HepG2 (cell line): ENCODE data around the gene SMAD6. TPM values are rescaled to one million over a fixed set of nuclear protein-coding genes. Genes with fewer than 3 reads are reported as not detected.

Experiments used
- ATAC-seq: fragments of 200-7000 bp; cut with Tn5 transposase; 3 replicates; pipeline ENCODE4 v1.9.1; 2020; ENCODE audit warnings: mild to moderate bottlenecking, moderate library complexity
- BruUV-seq: library from RNA; stranded (reverse); fragments of 400-500 nt; replicated peaks from 2 replicates; lab custom pipeline; 2021; lab: Mats Ljungman, UMichigan
- CTCF ChIA-PET: fragments of 300-600 bp; formaldehyde crosslinking; extraction: SDS; loops from one replicate; lab custom pipeline; 2021; ENCODE audit warnings: low total read pairs, inconsistent platforms, low intra/inter-chr PET ratio; lab: Yijun Ruan, JAX
- POLR2A ChIA-PET: fragments of 350-600 bp; sonication (Branson Sonifier 250); formaldehyde crosslinking; loops from one replicate; lab custom pipeline; 2020; ENCODE audit warnings: antibody characterized with exemption, inconsistent platforms; lab: Yijun Ruan, JAX
- DNase-seq: peaks from one replicate; pipeline ENCODE4 v3.0.0-alpha.2; 2015; ENCODE audit warnings: low spot score
- FAIRE-seq: peaks from 3 replicates; lab custom pipeline; 2011; peaks lifted over from hg19 to GRCh38; lab: Jason Lieb, UNC
- H2AFZ ChIP-seq: one replicate; pipeline ENCODE4 v1.6.1; 2011; ENCODE audit warnings: low read length, inconsistent platforms
- H3K27ac ChIP-seq: fragments of 300-600 bp; 3 replicates; pipeline ENCODE4 v1.8.0; 2011; ENCODE audit warnings: mixed run types, mild to moderate bottlenecking, mixed read lengths, low read length, inconsistent platforms; ENCODE audit not compliant: insufficient read depth; ENCODE audit errors: extremely low read length
- H3K27me3 ChIP-seq, 2 experiments: fragments of 200-600 bp in 1 of 2; 2 replicates in 1 of 2; 3 replicates in 1 of 2; pipeline versions ENCODE4 v1.6.0 to v1.8.0; 2011; ENCODE audit warnings: low read length in 2 of 2, mild to moderate bottlenecking in 2 of 2, moderate library complexity in 2 of 2, inconsistent platforms in 1 of 2; ENCODE audit not compliant: insufficient read depth in 2 of 2, control insufficient read depth in 1 of 2
- H3K36me3 ChIP-seq, 2 experiments: fragments of 200-600 bp in 1 of 2; replicated peaks in 1 of 2; 2 replicates in 1 of 2; 3 replicates in 1 of 2; pipeline versions ENCODE4 v1.5.1 to v1.8.0; 2011; ENCODE audit warnings: low read length in 2 of 2, inconsistent platforms in 1 of 2; ENCODE audit not compliant: insufficient read depth in 2 of 2, control insufficient read depth in 1 of 2
- H3K4me1 ChIP-seq: 2 replicates; pipeline ENCODE4 v1.5.1; 2012; ENCODE audit warnings: low read length, inconsistent platforms; ENCODE audit not compliant: insufficient read depth
- H3K4me2 ChIP-seq: 2 replicates; pipeline ENCODE4 v1.6.0; 2011; ENCODE audit warnings: low read depth, low read length, inconsistent platforms
- H3K4me3 ChIP-seq, 3 experiments: fragments of 200-600 bp in 1 of 3; sonication (generic), shearing (Covaris generic) in 1 of 3; replicated peaks in 1 of 3; 2 replicates each; pipeline ENCODE4 v1.5.1; 2011 to 2016; ENCODE audit warnings: low read length in 3 of 3, inconsistent platforms in 2 of 3, low read depth in 2 of 3, mild to moderate bottlenecking in 2 of 3, control low read depth in 1 of 3, mixed read lengths in 1 of 3; ENCODE audit not compliant: insufficient read depth in 1 of 3
- H3K79me2 ChIP-seq: one replicate; pipeline ENCODE4 v1.6.1; 2011; ENCODE audit warnings: low read length, inconsistent platforms; ENCODE audit not compliant: insufficient read depth
- H3K9ac ChIP-seq: 2 replicates; pipeline ENCODE4 v1.6.0; 2011; ENCODE audit warnings: mild to moderate bottlenecking, low read depth, low read length, inconsistent platforms; ENCODE audit not compliant: insufficient read depth
- H3K9me3 ChIP-seq: 2 replicates; pipeline ENCODE4 v1.5.1; 2012; ENCODE audit warnings: mild to moderate bottlenecking, low read length
- H4K20me1 ChIP-seq: 2 replicates; pipeline ENCODE4 v1.6.0; 2011; ENCODE audit warnings: inconsistent platforms, mild to moderate bottlenecking, low read length, moderate library complexity; ENCODE audit not compliant: insufficient read depth
- AGO2 ChIP-seq: fragments of 200-400 bp; formaldehyde crosslinking; optimal IDR thresholded peaks from 2 replicates; pipeline ENCODE3; 2017; ENCODE audit warnings: mild to moderate bottlenecking, low read depth, low read length, moderate library complexity
- CTCF ChIP-seq: sonication (generic); formaldehyde crosslinking; IDR thresholded peaks from 2 replicates; pipeline ENCODE4 v1.5.0; 2020; ENCODE audit warnings: mild to moderate bottlenecking, missing genetic modification reagents, moderate library complexity
- RBM22 ChIP-seq: fragments of 200-400 bp; formaldehyde crosslinking; optimal IDR thresholded peaks from 2 replicates; pipeline ENCODE3; 2017; ENCODE audit warnings: mild to moderate bottlenecking, low read length, moderate library complexity
- SRSF4 ChIP-seq: fragments of 200-400 bp; formaldehyde crosslinking; IDR thresholded peaks from one replicate; pipeline ENCODE4 v1.6.1; 2018; ENCODE audit warnings: mild to moderate bottlenecking, low read depth, low read length, moderate library complexity; ENCODE audit not compliant: poor library complexity, severe bottlenecking
- STAG1 ChIP-seq: sonication (generic); formaldehyde crosslinking; IDR thresholded peaks from 2 replicates; pipeline ENCODE4 v1.4.0; 2020; ENCODE audit warnings: missing genetic modification reagents
- ZFP91 ChIP-seq: sonication (generic); formaldehyde crosslinking; IDR thresholded peaks from 2 replicates; pipeline ENCODE4 v1.9.0; 2022; ENCODE audit warnings: missing genetic modification reagents, mild to moderate bottlenecking, borderline replicate concordance
- ZSCAN31 ChIP-seq: sonication (generic); formaldehyde crosslinking; IDR thresholded peaks from 2 replicates; pipeline ENCODE4 v1.5.0; 2020; ENCODE audit warnings: low read depth, mild to moderate bottlenecking, missing genetic modification reagents
- WGBS: methylation state at CpG from one replicate; pipeline ENCODE4 v1.1.6; 2017; ENCODE audit warnings: low lambda C conversion rate; 5-methylcytosine and 5-hydroxymethylcytosine counted together
- in situ Hi-C: cut with HindIII; loops from 2 replicates; pipeline ENCODE4 v1.10.0; 2017; ENCODE audit warnings: low pct_unique_long_range_greater_than_20kb; ENCODE audit not compliant: extremely low pct_ligation_motif_present
- intact Hi-C: fragments of 100-400 bp; cut with micrococcal nuclease; formaldehyde crosslinking; loops from one replicate; pipeline ENCODE4 v1.10.0; 2022; ENCODE audit not compliant: unreplicated experiment
- polyA plus RNA-seq, 8 experiments: library from polyadenylated mRNA; depleted of rRNA in 3 of 8; stranded (reverse) in 7 of 8; unstranded in 1 of 8; fragments of >200 nt; fragmentation: Illumina TruSeq in 4 of 8; extraction: Trizol in 4 of 8; gene quantifications; 2 replicates each; pipeline versions ENCODE4 v1.2.1 to v1.2.3, GENCODE V29; 2011 to 2016; ENCODE audit warnings: low read depth in 4 of 8, missing spikeins in 1 of 8, mixed read lengths in 1 of 8; ENCODE audit not compliant: insufficient read depth in 1 of 8
- total RNA-seq, 5 experiments: library from RNA; depleted of rRNA; stranded (reverse); fragments of >200 nt; fragmentation: Illumina TruSeq; extraction: Trizol; gene quantifications; 2 replicates each; pipeline ENCODE4 v1.2.3, GENCODE V29; 2016; ENCODE audit warnings: low read depth in 1 of 5
- TF ChIP-seq, protein P1 (sequence below): sonication (generic); formaldehyde crosslinking; IDR thresholded peaks from 2 replicates; pipeline ENCODE4 v1.4.0; 2020; ENCODE audit warnings: missing genetic modification reagents

SMAD6 gene
- total and polyA plus RNA-seq, 2 of the 13 experiments (the other 11 are each of a cell fraction or from before 2014, with no cell fraction given): 3.3 to 4.4 TPM

GRCh38 chr15:66707310-66708082 is 5.5 kb downstream of the SMAD6 start:
- TF ChIP-seq ZSCAN31 (peak; percentile 85; the same call in 1 of the 2 replicates), STAG1 (CRISPR knock-in tag) (peak; percentile 24), ZFP91 (CRISPR knock-in tag) (peak; percentile 91), SRSF4 (no peak), CTCF (CRISPR knock-in tag) (peak; percentile 40), RBM22 (no peak), AGO2 (peak; percentile 25)
- TF ChIP-seq, protein P1, sequence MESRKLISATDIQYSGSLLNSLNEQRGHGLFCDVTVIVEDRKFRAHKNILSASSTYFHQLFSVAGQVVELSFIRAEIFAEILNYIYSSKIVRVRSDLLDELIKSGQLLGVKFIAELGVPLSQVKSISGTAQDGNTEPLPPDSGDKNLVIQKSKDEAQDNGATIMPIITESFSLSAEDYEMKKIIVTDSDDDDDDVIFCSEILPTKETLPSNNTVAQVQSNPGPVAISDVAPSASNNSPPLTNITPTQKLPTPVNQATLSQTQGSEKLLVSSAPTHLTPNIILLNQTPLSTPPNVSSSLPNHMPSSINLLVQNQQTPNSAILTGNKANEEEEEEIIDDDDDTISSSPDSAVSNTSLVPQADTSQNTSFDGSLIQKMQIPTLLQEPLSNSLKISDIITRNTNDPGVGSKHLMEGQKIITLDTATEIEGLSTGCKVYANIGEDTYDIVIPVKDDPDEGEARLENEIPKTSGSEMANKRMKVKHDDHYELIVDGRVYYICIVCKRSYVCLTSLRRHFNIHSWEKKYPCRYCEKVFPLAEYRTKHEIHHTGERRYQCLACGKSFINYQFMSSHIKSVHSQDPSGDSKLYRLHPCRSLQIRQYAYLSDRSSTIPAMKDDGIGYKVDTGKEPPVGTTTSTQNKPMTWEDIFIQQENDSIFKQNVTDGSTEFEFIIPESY (CRISPR knock-in tag): peak; percentile 77
- H3K27me3 ChIP-seq: no peaks in the 10 kb centered on the region
- ChIA-PET CTCF (no interaction called here), POLR2A (interaction anchor here (1.4 to 1.5 kb wide), 2 partner anchors 64 to 66 kb away, joined by 5 to 10 read pairs; no protein-coding TSS in a partner anchor)
- in situ Hi-C loops: no loop called here
- H3K9ac ChIP-seq: no peak overlapping the region
- FAIRE-seq (no peak), DNase-seq (peak; percentile 47), ATAC-seq (peak; percentile 30)
- 54% methylated on average over 16 of the region's 16 CpGs for WGBS
- H3K27ac ChIP-seq: no peak overlapping the region
- BruUV-seq: no TSS peak
- no peaks in the 10 kb centered on the region for H3K9me3 ChIP-seq
- intact Hi-C loops: no loop called here
- 0 out of 2 replicates have a peak, but pooled peaks cover 9% of the 10 kb centered on the region for H4K20me1 ChIP-seq
- no peaks in the 10 kb centered on the region; a peak in 1 of 5 replicates for H3K36me3 ChIP-seq
- no peak overlapping the region for H3K4me2 ChIP-seq
- H3K4me3 ChIP-seq: no peak overlapping the region
- peaks cover 38% of the 10 kb centered on the region for H3K4me1 ChIP-seq
- H2AFZ ChIP-seq: no peak overlapping the region
- H3K79me2 ChIP-seq: peaks cover 26% of the 10 kb centered on the region
